Hepatocyte (in vitro differentiated cells): ENCODE measurements around the gene MUC6. TPM values are rescaled to one million over a fixed set of nuclear protein-coding genes. Genes with fewer than 3 reads are reported as not detected.
A peak's percentile ranks its signal among the peaks of the same experiment; 100 is the strongest.

Source experiments
- DNase-seq: peaks from one replicate; pipeline ENCODE4 v3.0.0-alpha.2; 2016; ENCODE audit warnings: low spot score
- H2AFZ ChIP-seq: fragments of 200-600 bp; sonication (generic); 2 replicates; pipeline ENCODE4 v1.6.0; 2016; ENCODE audit warnings: antibody characterized with exemption, mild to moderate bottlenecking
- H3K27ac ChIP-seq: fragments of 200-600 bp; sonication (generic); 2 replicates; pipeline ENCODE4 v1.5.1; 2016; ENCODE audit warnings: mild to moderate bottlenecking
- H3K27me3 ChIP-seq: fragments of 200-600 bp; sonication (generic); 2 replicates; pipeline ENCODE4 v1.6.1; 2016
- H3K36me3 ChIP-seq: fragments of 200-600 bp; sonication (generic); replicated peaks from 2 replicates; pipeline ENCODE4 v1.5.1; 2016; ENCODE audit warnings: low read depth; ENCODE audit not compliant: insufficient read depth
- H3K4me1 ChIP-seq: fragments of 200-600 bp; sonication (generic); 2 replicates; pipeline ENCODE4 v1.5.1; 2016; ENCODE audit warnings: mild to moderate bottlenecking, moderate library complexity; ENCODE audit not compliant: insufficient read depth
- H3K4me2 ChIP-seq: fragments of 200-600 bp; sonication (generic); 2 replicates; pipeline ENCODE4 v1.6.0; 2016
- H3K4me3 ChIP-seq: fragments of 200-600 bp; sonication (generic); 2 replicates; pipeline ENCODE4 v1.5.1; 2016; ENCODE audit warnings: mild to moderate bottlenecking
- H3K79me2 ChIP-seq: fragments of 200-600 bp; sonication (generic); 2 replicates; pipeline ENCODE4 v1.6.0; 2017; ENCODE audit warnings: mild to moderate bottlenecking
- H3K9me2 ChIP-seq: fragments of 200-600 bp; sonication (generic); replicated peaks from 2 replicates; pipeline ENCODE4 v1.6.0; 2017; ENCODE audit warnings: mild to moderate bottlenecking; ENCODE audit not compliant: insufficient read depth
- H3K9me3 ChIP-seq: fragments of 200-600 bp; sonication (generic); 2 replicates; pipeline ENCODE4 v1.5.1; 2016; ENCODE audit warnings: low read depth, mild to moderate bottlenecking
- H4K20me1 ChIP-seq: fragments of 200-600 bp; sonication (generic); 2 replicates; pipeline ENCODE4 v1.6.0; 2016; ENCODE audit warnings: mild to moderate bottlenecking; ENCODE audit not compliant: insufficient read depth, poor library complexity, severe bottlenecking
- CTCF ChIP-seq: fragments of 200-600 bp; sonication (generic); IDR thresholded peaks from 2 replicates; pipeline ENCODE4 v1.5.1; 2016; ENCODE audit warnings: antibody characterized with exemption, mild to moderate bottlenecking; ENCODE audit not compliant: poor library complexity
- EZH2 ChIP-seq: fragments of 200-600 bp; sonication (generic); IDR thresholded peaks from 2 replicates; pipeline ENCODE4 v1.6.1; 2016; ENCODE audit warnings: antibody characterized with exemption, mild to moderate bottlenecking, borderline replicate concordance
- EZH2phosphoT487 ChIP-seq: fragments of 200-600 bp; sonication (generic); IDR thresholded peaks from one replicate; pipeline ENCODE4 v1.6.1; 2018; ENCODE audit warnings: antibody characterized with exemption, mild to moderate bottlenecking, low read depth, moderate library complexity; ENCODE audit not compliant: unreplicated experiment, severe bottlenecking
- WGBS: methylation state at CpG from one replicate; pipeline ENCODE4 v1.1.6; 2016; ENCODE audit warnings: low lambda C conversion rate; ENCODE audit errors: missing lambda C conversion rate; 5-methylcytosine and 5-hydroxymethylcytosine counted together
- polyA plus RNA-seq: library from polyadenylated mRNA; unstranded; fragments of >200 nt; fragmentation: Nextera tagmentation; extraction: Ambion mirVana; gene quantifications from 2 replicates; pipeline ENCODE4 v1.2.1, GENCODE V29; 2016
- total RNA-seq: library from RNA; depleted of rRNA; stranded (reverse); fragments of >200 nt; gene quantifications from 2 replicates; pipeline ENCODE4 v1.2.3, GENCODE V29; 2014

The MUC6 gene
- total and polyA plus RNA-seq, 2 experiments from 2014 or later: not detected

- no peak overlapping the region for H3K4me3 ChIP-seq
- H3K9me3 ChIP-seq: no peaks in the 10 kb centered on the region
- 77% methylated on average over 15 of the region's 15 CpGs for WGBS
- H3K36me3 ChIP-seq: no peaks in the 10 kb centered on the region
- no peak for DNase-seq
- TF ChIP-seq CTCF (no peak), EZH2phosphoT487 (no peak), EZH2 (no peak)
- no peak overlapping the region for H3K27ac ChIP-seq
- no peaks in the 10 kb centered on the region for H4K20me1 ChIP-seq
- H3K27me3 ChIP-seq: peaks cover 4% of the 10 kb centered on the region
- H3K79me2 ChIP-seq: no peaks in the 10 kb centered on the region
- no peak overlapping the region for H2AFZ ChIP-seq
- peaks cover 6% of the 10 kb centered on the region for H3K4me1 ChIP-seq
- H3K9me2 ChIP-seq: no peaks in the 10 kb centered on the region
- H3K4me2 ChIP-seq: no peak overlapping the region
These were observed 15.0 kb upstream of the MUC6 start for GRCh38 chr11:1051356-1052132.

GRCh38 chr11:1050581-1051355, 14.2 kb upstream of the MUC6 start:
- peaks cover 6% of the 10 kb centered on the region for H3K4me1 ChIP-seq
- H3K27ac ChIP-seq: no peak overlapping the region
- H2AFZ ChIP-seq: no peak overlapping the region
- no peaks in the 10 kb centered on the region for H3K79me2 ChIP-seq
- no peaks in the 10 kb centered on the region for H4K20me1 ChIP-seq
- peak; percentile 84 for DNase-seq
- H3K36me3 ChIP-seq: no peaks in the 10 kb centered on the region
- no peak overlapping the region for H3K4me2 ChIP-seq
- H3K27me3 ChIP-seq: peaks cover 4% of the 10 kb centered on the region
- no peaks in the 10 kb centered on the region for H3K9me2 ChIP-seq
- H3K4me3 ChIP-seq: no peak overlapping the region
- H3K9me3 ChIP-seq: no peaks in the 10 kb centered on the region
- WGBS: 60% methylated on average over 31 of the region's 39 CpGs
- TF ChIP-seq EZH2 (no peak), EZH2phosphoT487 (no peak), CTCF (peak; percentile 86)

- peaks cover 4% of the 10 kb centered on the region for H3K27me3 ChIP-seq
- WGBS: 92% methylated on average over 17 of the region's 18 CpGs
- peaks cover 6% of the 10 kb centered on the region for H3K4me1 ChIP-seq
- DNase-seq: no peak
- H2AFZ ChIP-seq: no peak overlapping the region
- no peak for TF ChIP-seq EZH2
- TF ChIP-seq CTCF: no peak
- no peak for TF ChIP-seq EZH2phosphoT487
- no peaks in the 10 kb centered on the region for H3K36me3 ChIP-seq
- no peaks in the 10 kb centered on the region for H3K9me2 ChIP-seq
- H3K4me3 ChIP-seq: no peak overlapping the region
- no peaks in the 10 kb centered on the region for H3K79me2 ChIP-seq
- no peak overlapping the region for H3K27ac ChIP-seq
- no peak overlapping the region for H3K4me2 ChIP-seq
- H3K9me3 ChIP-seq: no peaks in the 10 kb centered on the region
- H4K20me1 ChIP-seq: no peaks in the 10 kb centered on the region
These were observed 13.5 kb upstream of the MUC6 start for GRCh38 chr11:1049911-1050580.
